Smooth muscle cell (in vitro differentiated cells): ENCODE results near the gene RACK1. TPM values are rescaled to one million over a fixed set of nuclear protein-coding genes. Genes with fewer than 3 reads are reported as not detected.
"Not testable (repeated sequence)": the region's sequence is repeated elsewhere in the genome, so short reads cannot be mapped to it uniquely, and the experiment has no call there.

Experiments used
- DNase-seq: peaks from one replicate; lab custom pipeline; 2025; ENCODE audit not compliant: unreplicated experiment; lab: John Stamatoyannopoulos, UW
- H2AFZ ChIP-seq: fragments of 200-600 bp; sonication (generic); 2 replicates; pipeline ENCODE4 v1.6.0; 2016; ENCODE audit warnings: antibody characterized with exemption, low read depth, mild to moderate bottlenecking
- H3F3A ChIP-seq: fragments of 200-600 bp; sonication (generic); 2 replicates; pipeline ENCODE4 v1.6.0; 2017; ENCODE audit warnings: antibody characterized with exemption, low read depth
- H3K27ac ChIP-seq: fragments of 200-600 bp; sonication (generic); 2 replicates; pipeline ENCODE4 v1.5.1; 2016; ENCODE audit warnings: low read depth, mild to moderate bottlenecking
- H3K27me3 ChIP-seq: fragments of 200-600 bp; sonication (generic); 2 replicates; pipeline ENCODE4 v1.6.1; 2016; ENCODE audit warnings: low read depth, mild to moderate bottlenecking
- H3K36me3 ChIP-seq: fragments of 200-600 bp; sonication (generic); 2 replicates; pipeline ENCODE4 v1.5.1; 2016; ENCODE audit warnings: low read depth
- H3K4me1 ChIP-seq: fragments of 200-600 bp; sonication (generic); 2 replicates; pipeline ENCODE4 v1.5.1; 2016; ENCODE audit warnings: low read depth
- H3K4me2 ChIP-seq: fragments of 200-600 bp; sonication (generic); 2 replicates; pipeline ENCODE4 v1.6.0; 2016; ENCODE audit warnings: mild to moderate bottlenecking
- H3K4me3 ChIP-seq: fragments of 200-600 bp; sonication (generic); 2 replicates; pipeline ENCODE4 v1.5.1; 2016; ENCODE audit warnings: mild to moderate bottlenecking
- H3K79me2 ChIP-seq: fragments of 200-600 bp; sonication (generic); 2 replicates; pipeline ENCODE4 v1.6.0; 2016; ENCODE audit warnings: low read depth, mild to moderate bottlenecking
- H3K9ac ChIP-seq: fragments of 200-600 bp; sonication (generic); 2 replicates; pipeline ENCODE4 v1.6.0; 2016; ENCODE audit warnings: low read depth
- H3K9me3 ChIP-seq: fragments of 200-600 bp; sonication (generic); replicated peaks from 2 replicates; pipeline ENCODE4 v1.5.1; 2016; ENCODE audit warnings: low read depth
- H4K20me1 ChIP-seq: fragments of 200-600 bp; sonication (generic); 2 replicates; pipeline ENCODE4 v1.6.0; 2016; ENCODE audit warnings: low read depth
- WGBS: methylation state at CpG from one replicate; pipeline ENCODE4 v1.1.7; 2016; ENCODE audit warnings: low lambda C conversion rate; 5-methylcytosine and 5-hydroxymethylcytosine counted together
- polyA plus RNA-seq: library from polyadenylated mRNA; unstranded; fragments of >200 nt; fragmentation: Nextera tagmentation; extraction: Ambion mirVana; gene quantifications from 2 replicates; pipeline ENCODE4 v1.2.1, GENCODE V29; 2016
- total RNA-seq: library from RNA; depleted of rRNA; stranded (reverse); fragments of >200 nt; gene quantifications from 2 replicates; pipeline ENCODE4 v1.2.3, GENCODE V29; 2014
- TF ChIP-seq, protein P1 (sequence below): fragments of 200-600 bp; sonication (generic); IDR thresholded peaks from 2 replicates; pipeline ENCODE4 v1.5.1; 2017; ENCODE audit warnings: borderline replicate concordance, mild to moderate bottlenecking, antibody characterized with exemption; ENCODE audit not compliant: insufficient read depth, poor library complexity, severe bottlenecking

The RACK1 gene
- total and polyA plus RNA-seq, 2 experiments from 2014 or later: 617 to 2,098 TPM

- TF ChIP-seq, protein P1, sequence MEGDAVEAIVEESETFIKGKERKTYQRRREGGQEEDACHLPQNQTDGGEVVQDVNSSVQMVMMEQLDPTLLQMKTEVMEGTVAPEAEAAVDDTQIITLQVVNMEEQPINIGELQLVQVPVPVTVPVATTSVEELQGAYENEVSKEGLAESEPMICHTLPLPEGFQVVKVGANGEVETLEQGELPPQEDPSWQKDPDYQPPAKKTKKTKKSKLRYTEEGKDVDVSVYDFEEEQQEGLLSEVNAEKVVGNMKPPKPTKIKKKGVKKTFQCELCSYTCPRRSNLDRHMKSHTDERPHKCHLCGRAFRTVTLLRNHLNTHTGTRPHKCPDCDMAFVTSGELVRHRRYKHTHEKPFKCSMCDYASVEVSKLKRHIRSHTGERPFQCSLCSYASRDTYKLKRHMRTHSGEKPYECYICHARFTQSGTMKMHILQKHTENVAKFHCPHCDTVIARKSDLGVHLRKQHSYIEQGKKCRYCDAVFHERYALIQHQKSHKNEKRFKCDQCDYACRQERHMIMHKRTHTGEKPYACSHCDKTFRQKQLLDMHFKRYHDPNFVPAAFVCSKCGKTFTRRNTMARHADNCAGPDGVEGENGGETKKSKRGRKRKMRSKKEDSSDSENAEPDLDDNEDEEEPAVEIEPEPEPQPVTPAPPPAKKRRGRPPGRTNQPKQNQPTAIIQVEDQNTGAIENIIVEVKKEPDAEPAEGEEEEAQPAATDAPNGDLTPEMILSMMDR: no peak
These were observed 31.6 kb downstream of the RACK1 start for GRCh38 chr5:181212080-181212479.

GRCh38 chr5:181211208-181211607, 32.5 kb downstream of the RACK1 start:
- no peak overlapping the region for H2AFZ ChIP-seq
- no peak for DNase-seq
- H3K4me1 ChIP-seq: no peaks in the 10 kb centered on the region
- H3K27me3 ChIP-seq: no peaks in the 10 kb centered on the region
- H3K4me3 ChIP-seq: no peak overlapping the region
- no peak overlapping the region for H3K4me2 ChIP-seq
- no peaks in the 10 kb centered on the region for H4K20me1 ChIP-seq
- H3K79me2 ChIP-seq: no peaks in the 10 kb centered on the region
- peaks cover 7% of the 10 kb centered on the region for H3F3A ChIP-seq
- no peaks in the 10 kb centered on the region for H3K9me3 ChIP-seq
- 44% methylated on average over 7 of the region's 7 CpGs for WGBS
- TF ChIP-seq, protein P1: no peak
- H3K27ac ChIP-seq: no peak overlapping the region
- no peak overlapping the region for H3K9ac ChIP-seq
- H3K36me3 ChIP-seq: no peaks in the 10 kb centered on the region

More at GRCh38 chr5:181212080-181212479, 31.6 kb downstream of the RACK1 start:
- Histone ChIP-seq H3K9ac (no peak overlapping the region), H3K79me2 (no peaks in the 10 kb centered on the region), H3K4me2 (no peak overlapping the region), H3K27me3 (no peaks in the 10 kb centered on the region), H4K20me1 (no peaks in the 10 kb centered on the region), H3K9me3 (no peaks in the 10 kb centered on the region), H3K4me1 (no peaks in the 10 kb centered on the region), H3K4me3 (no peak overlapping the region), H3F3A (peaks cover 13% of the 10 kb centered on the region), H2AFZ (no peak overlapping the region), H3K27ac (no peak overlapping the region), H3K36me3 (no peaks in the 10 kb centered on the region)
- no peak for DNase-seq
- 94% methylated on average over 6 of the region's 6 CpGs for WGBS

GRCh38 chr5:181210698-181211097, 33.0 kb downstream of the RACK1 start:
- H3K4me3 ChIP-seq, H3K27ac ChIP-seq, H2AFZ ChIP-seq, H3K36me3 ChIP-seq, H3K4me1 ChIP-seq, H3K9me3 ChIP-seq, H3K9ac ChIP-seq, H3K79me2 ChIP-seq, H3K4me2 ChIP-seq, DNase-seq, H4K20me1 ChIP-seq, H3K27me3 ChIP-seq: not testable (repeated sequence)
- WGBS: 77% methylated on average over 17 of the region's 17 CpGs
- H3F3A ChIP-seq: peaks cover 12% of the 10 kb centered on the region

- not testable (repeated sequence) for H3K36me3 ChIP-seq, H3K4me3 ChIP-seq, H3K4me1 ChIP-seq, H3K27me3 ChIP-seq, H3K27ac ChIP-seq, H3K9me3 ChIP-seq, H2AFZ ChIP-seq, H3K9ac ChIP-seq, H3K79me2 ChIP-seq, DNase-seq, H4K20me1 ChIP-seq, H3K4me2 ChIP-seq
- peaks cover 13% of the 10 kb centered on the region for H3F3A ChIP-seq
- 85% methylated on average over 11 of the region's 11 CpGs for WGBS
These were observed 33.6 kb downstream of the RACK1 start for GRCh38 chr5:181210148-181210547.

DNA sequence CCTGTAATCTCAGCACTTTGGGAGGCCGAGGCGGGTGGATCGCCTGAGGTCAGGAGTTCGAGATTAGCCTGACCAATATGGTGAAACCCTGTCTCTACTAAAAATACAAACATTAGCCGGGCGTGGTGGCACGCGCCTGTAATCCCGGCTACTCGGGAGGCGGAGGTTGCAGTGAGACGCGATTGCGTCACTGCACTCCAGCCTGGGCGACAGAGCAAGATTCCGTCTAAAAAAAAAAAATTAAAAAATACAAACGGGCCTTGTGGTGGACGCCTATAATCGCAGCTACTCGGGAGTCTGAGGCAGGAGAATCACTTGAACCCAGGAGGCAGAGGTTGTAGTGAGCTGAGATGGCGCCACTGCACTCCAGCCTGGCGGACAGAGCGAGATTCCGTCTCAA, 34.7 kb downstream of the RACK1 start:
- not testable (repeated sequence) for H3K27me3 ChIP-seq, H3K4me2 ChIP-seq, H3K79me2 ChIP-seq, H2AFZ ChIP-seq, H4K20me1 ChIP-seq, H3K36me3 ChIP-seq, DNase-seq, H3K4me3 ChIP-seq, H3K9me3 ChIP-seq, H3K9ac ChIP-seq, H3K4me1 ChIP-seq, H3K27ac ChIP-seq
- H3F3A ChIP-seq: peaks cover 13% of the 10 kb centered on the region
- 94% methylated on average over 24 of the region's 24 CpGs for WGBS
